ENCODE measurements around the gene DAAM1. TPM values are rescaled to one million over a fixed set of nuclear protein-coding genes. Genes with fewer than 3 reads are reported as not detected.
A peak's percentile ranks its signal among the peaks of the same experiment; 100 is the strongest.

The DAAM1 gene
- total RNA-seq, 1 donor from 2014 or later = 38.0 TPM

GRCh38 chr14:59347511-59347900, 159.0 kb downstream of the DAAM1 start:
- DNase-seq (ENCODE audit: low read depth) (no peak), FAIRE-seq (no peak)
- Histone ChIP-seq H4K20me1 (ENCODE audit: insufficient read depth, low read length) (no peaks in the 10 kb centered on the region), H3K4me2 (ENCODE audit: low read length) (peak overlapping the region; percentile 20), H3K9me3 (ENCODE audit: insufficient read depth, low read depth, low read length) (no peaks in the 10 kb centered on the region), H3K79me2 (ENCODE audit: insufficient read depth, low read length) (no peaks in the 10 kb centered on the region), H3K4me1 (ENCODE audit: insufficient read depth, low read length) (peaks cover 14% of the 10 kb centered on the region), H3K27ac (ENCODE audit: low read depth, low read length) (no peak overlapping the region), H3K27me3 (ENCODE audit: insufficient read depth, low read length) (no peaks in the 10 kb centered on the region), H3K4me3 (ENCODE audit: insufficient read depth, low read depth, low read length) (no peak overlapping the region), H3K9ac (ENCODE audit: low read length) (no peak overlapping the region), H3K36me3 (ENCODE audit: insufficient read depth, low read length) (no peaks in the 10 kb centered on the region), H2AFZ (ENCODE audit: low read depth, low read length) (no peak overlapping the region)
- Mint-ChIP-seq H3K27me3 (ENCODE audit: low read depth, unreplicated experiment) (no peaks in the 10 kb centered on the region), H3K4me3 (ENCODE audit: unreplicated experiment) (no peak overlapping the region), H3K9me3 (ENCODE audit: unreplicated experiment) (no peaks in the 10 kb centered on the region), H3K4me1 (ENCODE audit: low read depth, unreplicated experiment) (peaks cover 31% of the 10 kb centered on the region), H3K27ac (ENCODE audit: unreplicated experiment) (peak overlapping the region; percentile 91), H3K36me3 (ENCODE audit: low read depth, unreplicated experiment) (peaks cover 7% of the 10 kb centered on the region)
- TF ChIP-seq EZH2 (IDR thresholded peaks at IDR 0.05; ENCODE audit: insufficient read depth, low read length) (no peak), CTCF (IDR thresholded peaks at IDR 0.05; ENCODE audit: insufficient read depth, low read depth, low read length) (no peak)

DNA sequence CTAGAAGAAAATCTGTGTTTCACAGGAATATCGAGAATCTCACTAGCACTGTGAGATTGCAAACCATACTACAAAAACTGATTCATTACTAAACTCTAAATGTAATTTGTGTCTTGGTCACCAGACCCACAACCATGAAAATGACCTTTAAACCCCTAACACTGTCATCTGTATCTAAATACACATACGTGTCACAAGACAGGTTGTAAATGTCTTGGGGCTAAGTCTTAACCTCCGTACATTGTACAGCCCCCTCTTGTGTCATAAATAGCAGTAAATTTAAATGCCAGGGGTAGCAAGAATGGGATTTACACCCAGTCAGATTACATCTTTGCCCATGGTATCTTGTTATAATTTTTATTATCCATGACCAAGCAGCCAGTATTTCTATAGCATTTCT, 159.4 kb downstream of the DAAM1 start:
- no peak overlapping the region for H3K27ac ChIP-seq (ENCODE audit: low read depth, low read length)
- no peaks in the 10 kb centered on the region for H3K9me3 Mint-ChIP-seq (ENCODE audit: unreplicated experiment)
- H3K36me3 ChIP-seq (ENCODE audit: insufficient read depth, low read length) = no peaks in the 10 kb centered on the region

More for the DNA sequence above, 159.4 kb downstream of the DAAM1 start:
- peaks cover 27% of the 10 kb centered on the region for H3K4me1 Mint-ChIP-seq (ENCODE audit: low read depth, unreplicated experiment)
- Histone ChIP-seq H3K4me2 (ENCODE audit: low read length) (no peak overlapping the region), H3K27me3 (ENCODE audit: insufficient read depth, low read length) (no peaks in the 10 kb centered on the region), H4K20me1 (ENCODE audit: insufficient read depth, low read length) (no peaks in the 10 kb centered on the region), H3K4me3 (ENCODE audit: insufficient read depth, low read depth, low read length) (no peak overlapping the region), H3K9ac (ENCODE audit: low read length) (no peak overlapping the region), H2AFZ (ENCODE audit: low read depth, low read length) (no peak overlapping the region), H3K79me2 (ENCODE audit: insufficient read depth, low read length) (no peaks in the 10 kb centered on the region), H3K9me3 (ENCODE audit: insufficient read depth, low read depth, low read length) (no peaks in the 10 kb centered on the region), H3K4me1 (ENCODE audit: insufficient read depth, low read length) (peaks cover 10% of the 10 kb centered on the region)
- H3K4me3 Mint-ChIP-seq (ENCODE audit: unreplicated experiment) = no peak overlapping the region
- peaks cover 7% of the 10 kb centered on the region for H3K36me3 Mint-ChIP-seq (ENCODE audit: low read depth, unreplicated experiment)
- H3K27ac Mint-ChIP-seq (ENCODE audit: unreplicated experiment) = no peak overlapping the region
- DNase-seq (ENCODE audit: low read depth) = no peak
- no peaks in the 10 kb centered on the region for H3K27me3 Mint-ChIP-seq (ENCODE audit: low read depth, unreplicated experiment)
- TF ChIP-seq CTCF (IDR thresholded peaks at IDR 0.05; ENCODE audit: insufficient read depth, low read depth, low read length) (no peak), EZH2 (IDR thresholded peaks at IDR 0.05; ENCODE audit: insufficient read depth, low read length) (no peak)
- no peak for FAIRE-seq

Data from astrocyte (in vitro differentiated cells and primary cell).